ENCODE measurements around the gene NFYA. TPM values are rescaled to one million over a fixed set of nuclear protein-coding genes. Genes with fewer than 3 reads are reported as not detected.

The NFYA gene
- total RNA-seq, 1 experiment from 2014 or later, result 23.7 TPM

DNA sequence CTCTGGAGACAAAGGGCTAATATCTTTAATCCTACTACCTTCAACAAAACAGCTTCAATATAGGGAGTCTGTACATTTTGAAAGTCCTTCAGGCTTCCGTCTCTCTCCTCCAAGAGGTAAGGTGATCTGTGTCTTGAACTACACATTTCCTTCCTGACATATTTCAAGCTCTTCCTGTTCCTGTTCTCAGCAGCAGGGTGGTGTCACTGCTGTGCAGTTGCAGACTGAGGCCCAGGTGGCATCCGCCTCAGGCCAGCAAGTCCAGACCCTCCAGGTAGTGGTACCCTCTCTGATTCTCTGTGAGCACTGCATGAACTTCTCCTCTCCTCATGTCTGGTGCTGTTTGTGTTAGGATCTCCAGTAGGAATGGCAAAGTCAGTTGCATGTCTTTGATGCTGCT lies 7.8 kb downstream of the NFYA start:
- Mint-ChIP-seq H3K36me3 (ENCODE audit: insufficient read depth, unreplicated experiment) (peaks cover 8% of the 10 kb centered on the region), H3K27me3 (ENCODE audit: unreplicated experiment) (no peaks in the 10 kb centered on the region), H3K27ac (ENCODE audit: unreplicated experiment) (no peak overlapping the region), H3K9me3 (ENCODE audit: low read depth, unreplicated experiment) (no peaks in the 10 kb centered on the region), H3K4me1 (ENCODE audit: low read depth, unreplicated experiment) (peaks cover 8% of the 10 kb centered on the region), H3K4me3 (ENCODE audit: low read depth, unreplicated experiment) (no peak overlapping the region)
- TF ChIP-seq, protein P1, sequence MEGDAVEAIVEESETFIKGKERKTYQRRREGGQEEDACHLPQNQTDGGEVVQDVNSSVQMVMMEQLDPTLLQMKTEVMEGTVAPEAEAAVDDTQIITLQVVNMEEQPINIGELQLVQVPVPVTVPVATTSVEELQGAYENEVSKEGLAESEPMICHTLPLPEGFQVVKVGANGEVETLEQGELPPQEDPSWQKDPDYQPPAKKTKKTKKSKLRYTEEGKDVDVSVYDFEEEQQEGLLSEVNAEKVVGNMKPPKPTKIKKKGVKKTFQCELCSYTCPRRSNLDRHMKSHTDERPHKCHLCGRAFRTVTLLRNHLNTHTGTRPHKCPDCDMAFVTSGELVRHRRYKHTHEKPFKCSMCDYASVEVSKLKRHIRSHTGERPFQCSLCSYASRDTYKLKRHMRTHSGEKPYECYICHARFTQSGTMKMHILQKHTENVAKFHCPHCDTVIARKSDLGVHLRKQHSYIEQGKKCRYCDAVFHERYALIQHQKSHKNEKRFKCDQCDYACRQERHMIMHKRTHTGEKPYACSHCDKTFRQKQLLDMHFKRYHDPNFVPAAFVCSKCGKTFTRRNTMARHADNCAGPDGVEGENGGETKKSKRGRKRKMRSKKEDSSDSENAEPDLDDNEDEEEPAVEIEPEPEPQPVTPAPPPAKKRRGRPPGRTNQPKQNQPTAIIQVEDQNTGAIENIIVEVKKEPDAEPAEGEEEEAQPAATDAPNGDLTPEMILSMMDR (IDR thresholded peaks at IDR 0.05; ENCODE audit: unreplicated experiment), result no peak
- BruUV-seq (replicated peaks), result no TSS peak
- DNase-seq, result no peak
- intact Hi-C loops (cut with micrococcal nuclease; ENCODE audit: unreplicated experiment), result no loop called here
- CTCF ChIA-PET, result no interaction called here

DNA sequence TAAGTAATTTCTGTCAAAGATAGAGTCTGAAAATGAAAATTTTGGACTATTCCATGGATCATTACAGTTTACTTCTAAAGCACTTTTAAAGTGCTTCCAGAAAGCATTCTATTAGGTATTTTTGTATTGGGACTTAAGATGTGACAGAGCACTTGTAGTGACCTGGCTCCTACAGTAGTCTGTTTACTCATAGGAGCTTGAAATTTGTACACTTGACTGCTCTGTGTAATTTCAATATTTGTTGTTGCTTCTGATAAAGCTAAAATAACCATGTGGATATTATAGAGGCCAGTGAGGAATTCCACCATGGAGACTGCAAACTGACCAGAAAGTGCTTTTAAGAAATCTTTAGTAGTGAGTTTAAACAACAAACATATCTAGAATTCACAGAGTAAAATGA lies 10.3 kb downstream of the NFYA start:
- intact Hi-C loops (cut with micrococcal nuclease; ENCODE audit: unreplicated experiment), result no loop called here
- Mint-ChIP-seq H3K4me3 (ENCODE audit: low read depth, unreplicated experiment) (no peak overlapping the region), H3K36me3 (ENCODE audit: insufficient read depth, unreplicated experiment) (peaks cover 7% of the 10 kb centered on the region), H3K9me3 (ENCODE audit: low read depth, unreplicated experiment) (no peaks in the 10 kb centered on the region), H3K4me1 (ENCODE audit: low read depth, unreplicated experiment) (no peaks in the 10 kb centered on the region), H3K27me3 (ENCODE audit: unreplicated experiment) (no peaks in the 10 kb centered on the region), H3K27ac (ENCODE audit: unreplicated experiment) (no peak overlapping the region)
- TF ChIP-seq, protein P1 (IDR thresholded peaks at IDR 0.05; ENCODE audit: unreplicated experiment), result no peak
- no peak for DNase-seq
- BruUV-seq (replicated peaks), result no TSS peak
- CTCF ChIA-PET, result no interaction called here

DNA sequence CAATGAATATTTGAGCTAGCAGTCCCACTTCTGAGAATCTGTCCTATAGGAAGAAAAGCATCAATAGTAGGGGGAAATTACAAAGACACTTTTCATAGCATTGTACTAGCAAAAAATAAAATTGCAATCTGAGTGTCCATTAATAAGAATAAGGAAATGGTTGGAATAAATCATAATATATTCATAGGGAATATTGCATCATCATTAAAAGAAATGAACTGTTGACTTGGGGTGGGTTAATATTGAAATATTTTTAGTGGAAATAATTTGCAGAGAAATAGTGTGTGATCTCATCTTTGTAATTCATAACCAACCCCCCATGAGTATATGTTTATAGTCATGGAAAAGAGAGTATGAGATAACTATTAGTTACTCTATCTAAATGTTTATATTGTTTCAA lies 12.4 kb downstream of the NFYA start:
- TF ChIP-seq, protein P1 (IDR thresholded peaks at IDR 0.05; ENCODE audit: unreplicated experiment), result no peak
- H3K4me1 Mint-ChIP-seq (ENCODE audit: low read depth, unreplicated experiment), result no peaks in the 10 kb centered on the region
- H3K4me3 Mint-ChIP-seq (ENCODE audit: low read depth, unreplicated experiment), result no peak overlapping the region
- H3K27me3 Mint-ChIP-seq (ENCODE audit: unreplicated experiment), result no peaks in the 10 kb centered on the region
- H3K9me3 Mint-ChIP-seq (ENCODE audit: low read depth, unreplicated experiment), result no peaks in the 10 kb centered on the region
- no peak overlapping the region for H3K27ac Mint-ChIP-seq (ENCODE audit: unreplicated experiment)
- BruUV-seq (replicated peaks), result no TSS peak
- intact Hi-C loops (cut with micrococcal nuclease; ENCODE audit: unreplicated experiment), result no loop called here
- CTCF ChIA-PET, result interaction anchor here (0.7 kb wide), 1 partner anchor 281 kb away, joined by 3 read pairs; no protein-coding TSS in a partner anchor
- no peak for DNase-seq
- H3K36me3 Mint-ChIP-seq (ENCODE audit: insufficient read depth, unreplicated experiment), result no peaks in the 10 kb centered on the region

DNA sequence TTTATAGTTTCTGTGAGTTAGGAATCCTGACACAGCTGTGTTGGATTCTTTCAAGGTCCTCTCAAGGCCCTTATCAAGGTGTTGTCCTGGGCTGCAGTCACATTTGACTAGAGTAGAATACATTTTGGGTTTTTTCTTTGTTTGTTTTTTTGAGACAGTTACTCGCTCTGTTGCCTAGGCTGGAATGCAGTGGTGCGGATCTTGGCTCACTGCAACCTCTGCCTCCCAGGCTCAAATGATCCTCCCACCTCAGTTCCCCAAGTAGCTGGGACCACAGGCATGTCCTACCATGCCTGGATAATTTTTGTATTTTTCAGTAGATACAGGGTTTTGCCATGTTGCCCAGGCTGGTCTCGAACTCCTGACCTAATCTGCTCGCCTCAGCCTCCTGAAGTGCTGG lies 15.7 kb downstream of the NFYA start:
- intact Hi-C loops (cut with micrococcal nuclease; ENCODE audit: unreplicated experiment), result no loop called here
- BruUV-seq (replicated peaks), result no TSS peak
- no peaks in the 10 kb centered on the region for H3K9me3 Mint-ChIP-seq (ENCODE audit: low read depth, unreplicated experiment)
- H3K27me3 Mint-ChIP-seq (ENCODE audit: unreplicated experiment), result no peaks in the 10 kb centered on the region
- H3K4me3 Mint-ChIP-seq (ENCODE audit: low read depth, unreplicated experiment), result no peak overlapping the region
- H3K36me3 Mint-ChIP-seq (ENCODE audit: insufficient read depth, unreplicated experiment), result no peaks in the 10 kb centered on the region
- CTCF ChIA-PET, result no interaction called here
- no peaks in the 10 kb centered on the region for H3K4me1 Mint-ChIP-seq (ENCODE audit: low read depth, unreplicated experiment)
- no peak for DNase-seq
- H3K27ac Mint-ChIP-seq (ENCODE audit: unreplicated experiment), result no peak overlapping the region
- TF ChIP-seq, protein P1 (IDR thresholded peaks at IDR 0.05; ENCODE audit: unreplicated experiment), result no peak
